Retinal pigment epithelial cell (primary cell): Measurements from ENCODE around the gene TRIP10.

Source experiments
- DNase-seq: peaks from one replicate; pipeline ENCODE4 v3.0.0-alpha.2; 2010; ENCODE audit warnings: low read depth
- H3K4me3 ChIP-seq: 2 replicates; pipeline ENCODE4 v1.5.1; 2011; ENCODE audit warnings: mild to moderate bottlenecking, low read length, control low read depth, moderate library complexity
- CTCF ChIP-seq: conservative IDR thresholded peaks from 2 replicates; pipeline ENCODE4 v1.5.1; 2011; ENCODE audit warnings: low read depth, low read length, control low read depth, inconsistent platforms

The TRIP10 gene

GRCh38 chr19:6725513-6726231 is 13.8 kb upstream of the TRIP10 start:
- DNase-seq: no peak

GRCh38 chr19:6728346-6728745 is 11.1 kb upstream of the TRIP10 start:
- DNase-seq: no peak
- no peak for TF ChIP-seq CTCF
- H3K4me3 ChIP-seq: no peak overlapping the region

More at GRCh38 chr19:6725513-6726231, 13.8 kb upstream of the TRIP10 start:
- no peak for TF ChIP-seq CTCF
- no peak overlapping the region for H3K4me3 ChIP-seq

GRCh38 chr19:6729573-6730152 is 9.8 kb upstream of the TRIP10 start:
- no peak for TF ChIP-seq CTCF
- H3K4me3 ChIP-seq: no peak overlapping the region
- no peak for DNase-seq

GRCh38 chr19:6730153-6730804 is 9.2 kb upstream of the TRIP10 start:
- no peak for TF ChIP-seq CTCF
- DNase-seq: no peak
- no peak overlapping the region for H3K4me3 ChIP-seq

- no peak for TF ChIP-seq CTCF
- H3K4me3 ChIP-seq: no peak overlapping the region
- DNase-seq: no peak
Observed at GRCh38 chr19:6730941-6731670, 8.4 kb upstream of the TRIP10 start.

GRCh38 chr19:6731822-6732221 is 7.7 kb upstream of the TRIP10 start:
- TF ChIP-seq CTCF: no peak
- no peak overlapping the region for H3K4me3 ChIP-seq
- no peak for DNase-seq
